ENCODE measurements around the gene REV3L. TPM values are rescaled to one million over a fixed set of nuclear protein-coding genes. Genes with fewer than 3 reads are reported as not detected.

Gene REV3L
- total and polyA plus RNA-seq, 12 donors = 5.6 to 25.8 (median 13.9) TPM

GRCh38 chr6:111427341-111428116 lies 55.5 kb downstream of the REV3L start:
- whole genome bisulfite sequencing, 2 donors = 76 to 79% methylated on average over 5 of the region's 5 CpGs
- Histone ChIP-seq H3K4me3 (no peak overlapping the region), H3K27me3 (no peaks in the 10 kb centered on the region), H3K27ac (peak overlapping the region in 1 of 10 donors; percentile 36), H3K4me1 (peaks cover 2 to 59% (median 29%) of the 10 kb centered on the region in 9 donors), H3K9me3 (peaks cover 0 to 23% (median 7%) of the 10 kb centered on the region in 11 donors), H3K36me3 (peaks cover 0 to 10% (median 0%) of the 10 kb centered on the region in 9 donors)
- intact Hi-C loops (cut with DNase I) = no loop called here
- DNase-seq (no peak), ATAC-seq (peak in 3 of 8 donors; percentile 33 to 55 (median 49))
- TF ChIP-seq CTCF (IDR thresholded peaks at IDR 0.05) = no peak

GRCh38 chr6:111423960-111424846 lies 58.8 kb downstream of the REV3L start:
- H3K27ac ChIP-seq = peak overlapping the region in 2 of 10 donors; percentile 27 to 37
- H3K36me3 ChIP-seq = no peaks in the 10 kb centered on the region
- 76 to 77% methylated on average over 5 of the region's 5 CpGs for WGBS, 2 donors
- no peak for TF ChIP-seq CTCF (IDR thresholded peaks at IDR 0.05)
- H3K9me3 ChIP-seq = peaks cover 0 to 18% (median 7%) of the 10 kb centered on the region in 11 donors
- H3K27me3 ChIP-seq = no peaks in the 10 kb centered on the region
- ATAC-seq (peak in 6 of 8 donors; percentile 57 to 68 (median 64)), DNase-seq (peak in 1 of 2 donors; percentile 38)
- H3K4me3 ChIP-seq = no peak overlapping the region
- intact Hi-C loops (cut with DNase I) = loop anchor here in 1 of 10 donors (5.0 kb wide), 1 partner anchor 43 kb away; no protein-coding TSS in a partner anchor
- H3K4me1 ChIP-seq = peaks cover 0 to 54% (median 23%) of the 10 kb centered on the region in 9 donors

GRCh38 chr6:111423055-111423633 lies 59.9 kb downstream of the REV3L start:
- WGBS, 2 donors = 79 to 93% methylated on average over 2 of the region's 2 CpGs
- ATAC-seq (no peak), DNase-seq (no peak)
- Histone ChIP-seq H3K4me3 (no peak overlapping the region), H3K4me1 (peaks cover 0 to 62% (median 31%) of the 10 kb centered on the region in 9 donors), H3K36me3 (no peaks in the 10 kb centered on the region), H3K27me3 (no peaks in the 10 kb centered on the region), H3K9me3 (peaks cover 0 to 7% (median 0%) of the 10 kb centered on the region in 11 donors), H3K27ac (no peak overlapping the region)
- intact Hi-C loops (cut with DNase I) = loop anchor here in 1 of 10 donors (5.0 kb wide), 1 partner anchor 44 kb away; no protein-coding TSS in a partner anchor
- TF ChIP-seq CTCF (IDR thresholded peaks at IDR 0.05) = no peak
